ENCODE measurements around the gene POU3F4.

The POU3F4 gene

DNA sequence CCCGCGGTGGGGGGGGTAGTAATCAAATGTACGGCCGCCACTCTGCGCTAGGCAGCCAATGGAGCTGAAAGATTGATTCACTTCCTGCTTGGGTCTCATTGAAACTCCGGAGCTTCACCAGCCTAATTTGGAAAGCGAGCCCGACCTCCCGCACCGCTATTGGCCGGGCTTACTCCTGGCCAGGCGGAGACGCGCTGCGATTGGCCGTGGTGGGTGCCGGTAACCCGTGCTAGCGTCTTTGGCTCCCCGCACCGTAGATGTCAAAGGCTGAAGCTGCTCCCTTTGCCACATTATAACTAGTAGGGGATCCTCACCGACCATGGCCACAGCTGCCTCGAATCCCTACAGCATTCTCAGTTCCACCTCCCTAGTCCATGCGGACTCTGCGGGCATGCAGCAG, at the start of gene POU3F4:
Gene POU3F4, plus strand, starts transcription at position 285 of the 400 bp plus-strand sequence. Its CDS starts 35 bp downstream, at position 320.
- DNase-seq = peak in 54 of 58 donors; percentile 5 to 80 (median 46)

DNA sequence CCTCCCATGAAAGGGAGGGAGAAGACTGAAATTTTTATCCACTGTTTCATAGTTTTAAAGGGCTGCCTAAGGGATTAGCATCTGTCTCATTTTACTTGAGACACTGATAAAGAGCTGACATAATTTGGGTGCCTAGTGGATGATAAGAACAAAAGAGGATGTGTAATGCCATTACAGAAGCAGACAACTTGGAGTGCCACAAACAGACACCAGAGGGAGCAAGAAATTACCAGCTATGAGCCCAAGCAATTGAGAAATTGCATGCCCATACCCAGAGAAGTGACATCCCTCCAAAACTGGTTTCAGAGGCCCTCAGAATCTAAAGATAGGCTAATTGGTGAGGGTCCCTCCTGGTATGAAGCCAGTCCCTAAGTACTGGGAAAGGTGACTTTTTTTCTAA, 38.5 kb upstream of the POU3F4 start:
- peak in 13 of 58 donors; percentile 0 to 11 (median 0) for DNase-seq

DNA sequence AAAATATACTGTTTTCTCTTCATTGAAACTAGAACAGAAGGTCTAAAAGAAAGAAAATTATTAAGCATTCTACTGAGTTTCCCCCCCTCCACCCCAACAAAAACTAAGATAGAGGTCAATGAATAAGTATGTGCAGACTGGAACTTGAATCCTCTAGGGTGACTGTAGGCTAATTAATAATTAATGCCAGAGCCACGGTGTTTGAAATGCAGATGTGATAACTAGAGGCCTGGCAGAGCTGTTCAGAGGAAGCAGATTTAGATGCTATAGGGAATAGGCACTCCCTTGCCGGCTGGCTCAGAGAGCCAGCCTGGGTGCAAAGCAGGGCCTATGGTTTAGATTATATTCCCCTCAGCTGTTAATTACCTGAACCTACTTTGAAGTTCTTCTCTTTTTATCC, 12.2 kb upstream of the POU3F4 start:
- no peak for DNase-seq

DNA sequence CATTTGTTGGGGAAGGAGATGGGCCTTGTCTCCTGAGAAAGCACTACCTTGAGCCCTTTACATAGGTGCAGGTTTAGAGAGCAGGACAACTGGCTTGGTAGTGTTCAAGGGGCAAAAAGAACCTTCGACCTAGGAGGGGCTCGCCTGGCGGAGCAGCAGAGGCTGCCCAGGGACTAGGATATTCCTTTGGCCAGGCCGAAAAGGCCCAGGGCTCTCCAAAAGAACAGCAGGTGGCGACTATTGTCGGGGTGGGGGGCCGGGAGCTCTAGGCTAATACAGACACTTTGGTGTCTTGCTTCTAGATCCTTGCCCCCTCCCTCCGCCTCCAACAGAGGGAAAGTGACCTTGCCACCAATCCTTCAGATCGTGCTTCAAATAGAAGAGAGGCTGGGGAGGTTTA, 7.1 kb upstream of the POU3F4 start:
- no peak for DNase-seq

DNA sequence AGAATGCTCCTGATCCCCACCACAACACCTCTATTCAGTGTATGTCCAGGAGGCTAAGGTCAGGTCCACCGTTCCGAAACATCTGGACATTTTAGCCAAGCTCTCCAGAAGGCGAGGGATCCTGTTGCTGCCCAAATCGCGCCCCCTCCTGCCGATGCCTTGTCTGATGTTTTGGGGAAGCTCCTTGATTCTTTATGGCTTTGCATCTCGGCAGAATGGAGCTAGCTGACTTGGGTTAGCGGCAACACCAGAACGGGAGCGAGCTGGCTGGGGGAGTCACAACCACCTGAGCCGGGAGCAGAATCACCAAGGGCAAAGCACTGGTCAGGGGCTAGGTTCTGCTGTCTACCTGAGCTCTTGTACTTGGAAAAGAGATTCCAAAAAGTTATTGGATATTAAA, 6.6 kb upstream of the POU3F4 start:
- DNase-seq = peak in 2 of 58 donors; percentile 1 to 42

DNA sequence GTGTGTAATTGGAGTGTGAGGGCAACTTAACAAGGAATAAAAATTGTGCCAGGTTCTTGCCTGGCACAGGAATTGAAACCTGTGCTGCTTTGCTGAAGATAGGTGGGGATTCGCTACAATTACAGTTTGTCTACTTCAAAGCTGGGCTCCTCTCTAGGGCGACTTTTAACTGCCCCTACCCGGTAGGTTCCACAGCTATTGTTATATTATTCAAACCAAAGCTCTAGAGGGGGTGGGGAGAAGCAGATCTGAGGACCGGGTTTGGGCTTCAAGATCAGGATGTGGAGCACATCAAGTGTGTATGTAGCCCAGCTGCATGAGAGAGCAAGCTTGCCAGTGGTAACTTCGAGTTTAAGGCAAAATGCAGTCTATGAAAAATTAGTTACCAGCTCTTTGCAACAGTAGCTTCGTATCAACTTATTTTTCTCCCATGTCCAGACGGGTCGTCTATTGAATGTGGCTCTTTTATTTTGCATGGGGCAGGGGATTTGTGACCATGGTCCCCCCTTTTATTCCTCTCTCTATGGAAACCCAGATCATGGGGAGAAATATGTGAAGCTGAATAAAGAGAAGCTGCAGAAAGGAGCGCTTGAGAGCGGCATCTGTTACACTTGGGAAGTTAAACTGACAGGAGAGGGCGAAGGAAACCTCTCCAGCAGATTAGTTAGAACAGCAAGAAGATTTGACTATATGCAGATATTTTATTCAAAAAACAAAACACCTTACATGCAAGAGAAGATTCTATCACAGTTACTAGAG, 3.2 kb upstream of the POU3F4 start:
- no peak for DNase-seq

DNA sequence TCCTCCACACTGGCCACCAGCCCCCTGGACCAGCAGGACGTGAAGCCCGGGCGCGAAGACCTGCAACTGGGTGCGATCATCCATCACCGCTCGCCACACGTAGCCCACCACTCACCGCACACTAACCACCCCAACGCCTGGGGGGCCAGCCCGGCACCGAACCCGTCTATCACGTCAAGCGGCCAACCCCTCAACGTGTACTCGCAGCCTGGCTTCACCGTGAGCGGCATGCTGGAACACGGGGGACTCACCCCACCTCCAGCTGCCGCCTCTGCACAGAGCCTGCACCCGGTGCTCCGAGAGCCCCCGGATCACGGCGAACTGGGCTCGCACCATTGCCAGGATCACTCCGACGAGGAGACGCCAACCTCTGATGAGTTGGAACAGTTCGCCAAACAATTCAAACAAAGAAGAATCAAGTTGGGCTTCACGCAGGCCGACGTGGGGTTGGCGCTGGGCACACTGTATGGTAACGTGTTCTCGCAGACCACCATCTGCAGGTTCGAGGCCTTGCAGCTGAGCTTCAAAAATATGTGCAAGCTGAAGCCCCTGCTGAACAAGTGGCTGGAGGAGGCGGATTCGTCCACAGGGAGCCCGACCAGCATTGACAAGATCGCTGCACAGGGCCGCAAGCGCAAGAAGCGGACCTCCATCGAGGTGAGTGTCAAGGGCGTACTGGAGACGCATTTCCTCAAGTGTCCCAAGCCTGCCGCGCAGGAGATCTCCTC, 600 bp downstream of the POU3F4 start:
- DNase-seq = peak in 1 of 58 donors; percentile 32

DNA sequence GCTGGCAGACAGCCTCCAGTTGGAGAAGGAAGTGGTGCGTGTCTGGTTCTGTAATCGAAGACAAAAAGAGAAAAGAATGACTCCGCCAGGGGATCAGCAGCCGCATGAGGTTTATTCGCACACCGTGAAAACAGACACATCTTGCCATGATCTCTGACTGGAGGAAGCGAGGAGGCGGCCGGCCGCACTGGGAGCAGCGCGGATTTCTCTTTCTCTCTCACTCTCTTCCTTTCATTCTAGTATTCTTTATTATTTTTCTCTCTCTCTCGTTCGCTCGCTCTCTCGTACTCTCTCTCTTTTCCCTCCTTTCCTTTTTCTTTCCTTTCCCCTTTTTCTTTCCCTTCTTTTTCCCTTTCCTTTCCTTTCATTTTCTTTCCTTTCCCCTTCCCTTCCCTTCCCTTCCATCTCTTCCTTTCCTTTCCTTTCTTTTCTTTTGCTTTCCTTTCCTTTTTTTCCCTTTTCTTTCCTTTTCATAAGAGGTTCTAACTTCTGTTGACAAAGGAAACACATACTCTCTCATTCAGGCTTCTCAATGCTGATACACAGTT, 1.2 kb downstream of the POU3F4 start:
- no peak for DNase-seq

DNA sequence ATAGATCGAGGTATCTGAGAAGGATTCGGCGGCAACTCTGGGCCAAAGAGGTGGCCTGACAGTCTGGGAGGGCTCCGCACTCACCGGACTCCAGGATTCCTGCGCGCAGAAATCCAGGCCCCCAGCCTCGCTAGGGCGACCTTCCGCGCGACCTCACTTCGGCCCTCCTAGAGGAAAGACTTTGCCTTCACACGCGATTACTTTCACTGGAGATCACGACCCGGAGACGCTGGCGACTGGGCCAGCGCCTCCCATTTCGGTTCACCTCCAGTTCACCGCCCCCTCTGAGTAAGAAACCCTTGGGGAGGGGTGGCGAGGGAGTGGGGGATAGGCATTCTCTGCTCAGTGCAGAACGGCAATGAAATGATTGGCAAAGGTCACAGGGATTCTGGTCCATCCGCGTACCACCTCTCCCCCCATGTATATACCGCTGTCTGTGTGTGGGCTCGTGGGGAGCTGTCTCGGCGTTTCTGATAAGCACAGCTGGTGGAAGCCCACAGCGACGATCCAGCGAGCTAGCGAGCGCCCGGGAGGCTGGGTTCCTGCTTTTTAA, 2.5 kb downstream of the POU3F4 start:
- DNase-seq = no peak

DNA sequence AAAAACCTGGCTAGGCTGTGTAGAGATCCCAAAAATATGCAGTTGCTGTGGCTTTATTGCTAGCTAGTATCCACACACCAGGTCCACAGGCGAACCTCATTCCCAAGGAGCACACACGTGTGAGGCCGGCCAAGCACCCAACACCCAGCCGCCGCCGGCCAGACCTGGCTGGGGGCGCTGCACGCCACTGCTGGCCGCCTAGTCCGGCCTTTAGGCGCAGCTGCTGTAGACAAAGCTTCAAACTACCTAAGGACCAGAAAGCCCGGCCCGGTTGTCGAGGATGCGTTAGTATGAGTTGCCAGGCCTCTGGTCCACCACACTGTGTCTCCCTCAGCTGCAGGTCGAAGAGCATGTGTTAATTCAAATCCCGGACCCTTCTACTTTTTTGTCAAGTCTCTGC, 3.1 kb downstream of the POU3F4 start:
- peak in 3 of 58 donors; percentile 3 to 7 (median 5) for DNase-seq

DNA sequence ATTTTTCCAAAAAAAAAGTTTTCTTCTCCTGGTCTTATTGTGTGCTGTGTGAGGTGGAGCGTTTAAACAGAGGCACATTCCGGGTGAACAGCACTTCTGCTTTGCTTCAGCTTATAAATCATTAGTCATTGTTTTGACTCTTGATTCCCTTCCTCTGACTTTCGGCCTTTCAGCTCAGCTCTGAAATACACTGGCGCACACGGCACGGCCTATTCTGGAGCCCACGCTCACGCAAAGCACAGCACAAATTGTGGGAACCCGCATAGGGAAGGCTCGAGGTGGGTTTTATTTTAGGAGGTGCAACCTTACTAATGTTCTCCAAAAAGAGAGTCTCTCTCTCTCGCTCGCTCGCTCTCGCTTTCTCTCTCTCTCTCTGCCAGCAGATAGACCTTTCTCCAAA, 4.0 kb downstream of the POU3F4 start:
- no peak for DNase-seq

DNA sequence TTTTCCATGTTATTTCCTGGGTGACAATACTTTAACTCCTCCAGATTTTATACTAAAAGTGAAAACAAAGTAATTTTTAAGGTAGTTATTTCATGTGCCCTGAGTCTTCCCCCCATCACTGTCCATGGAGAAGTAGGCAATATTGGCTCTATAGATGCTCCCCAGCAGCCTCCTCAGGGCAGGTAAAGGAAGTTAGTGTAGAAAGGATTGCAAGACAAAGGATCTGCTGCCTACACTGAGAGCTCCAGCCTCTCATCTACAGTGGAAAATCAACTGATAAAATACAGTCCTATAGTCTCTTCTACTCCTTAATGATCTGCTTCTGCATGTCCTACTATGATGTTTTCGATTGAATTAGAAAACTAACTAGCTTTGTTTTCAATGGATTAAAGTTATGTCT, 8.5 kb downstream of the POU3F4 start:
- no peak for DNase-seq

DNA sequence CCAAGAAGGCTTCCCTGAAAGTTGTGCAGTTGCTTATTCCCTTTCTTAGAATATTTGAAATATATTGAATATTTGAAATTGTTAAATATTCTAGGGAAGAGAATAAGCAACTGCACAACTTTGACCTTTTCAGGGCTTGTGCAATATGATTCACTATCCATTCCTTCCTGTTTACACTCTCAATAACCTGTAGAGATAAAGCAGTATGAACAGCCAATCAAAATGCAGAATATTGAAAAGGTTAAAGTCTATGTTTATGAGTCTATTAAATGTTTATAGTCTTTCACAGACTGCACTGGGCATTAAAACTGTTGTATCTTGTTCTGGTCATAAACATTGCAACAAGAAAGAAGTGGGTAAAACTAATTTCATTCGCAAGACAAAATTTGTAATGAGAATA, 13.8 kb downstream of the POU3F4 start:
- no peak for DNase-seq

DNA sequence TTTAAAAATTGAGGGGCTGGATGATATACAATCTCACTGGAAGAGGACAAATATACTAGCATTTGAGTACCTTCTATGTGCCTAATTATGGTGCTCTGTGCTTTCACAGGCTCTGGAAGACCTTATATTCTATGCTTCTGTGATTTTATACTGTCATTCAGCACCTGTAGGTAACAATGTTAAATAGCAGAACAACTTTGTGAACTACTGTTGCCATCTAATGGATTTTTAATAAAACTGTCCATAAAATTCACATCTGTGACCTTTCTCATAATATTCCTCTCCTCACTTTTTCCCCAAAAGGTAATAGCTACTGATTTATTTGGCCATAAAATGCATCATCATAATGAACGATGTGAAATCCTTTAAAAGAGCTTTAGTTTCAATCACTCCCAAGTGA, 21.9 kb downstream of the POU3F4 start:
- no peak for DNase-seq

DNA sequence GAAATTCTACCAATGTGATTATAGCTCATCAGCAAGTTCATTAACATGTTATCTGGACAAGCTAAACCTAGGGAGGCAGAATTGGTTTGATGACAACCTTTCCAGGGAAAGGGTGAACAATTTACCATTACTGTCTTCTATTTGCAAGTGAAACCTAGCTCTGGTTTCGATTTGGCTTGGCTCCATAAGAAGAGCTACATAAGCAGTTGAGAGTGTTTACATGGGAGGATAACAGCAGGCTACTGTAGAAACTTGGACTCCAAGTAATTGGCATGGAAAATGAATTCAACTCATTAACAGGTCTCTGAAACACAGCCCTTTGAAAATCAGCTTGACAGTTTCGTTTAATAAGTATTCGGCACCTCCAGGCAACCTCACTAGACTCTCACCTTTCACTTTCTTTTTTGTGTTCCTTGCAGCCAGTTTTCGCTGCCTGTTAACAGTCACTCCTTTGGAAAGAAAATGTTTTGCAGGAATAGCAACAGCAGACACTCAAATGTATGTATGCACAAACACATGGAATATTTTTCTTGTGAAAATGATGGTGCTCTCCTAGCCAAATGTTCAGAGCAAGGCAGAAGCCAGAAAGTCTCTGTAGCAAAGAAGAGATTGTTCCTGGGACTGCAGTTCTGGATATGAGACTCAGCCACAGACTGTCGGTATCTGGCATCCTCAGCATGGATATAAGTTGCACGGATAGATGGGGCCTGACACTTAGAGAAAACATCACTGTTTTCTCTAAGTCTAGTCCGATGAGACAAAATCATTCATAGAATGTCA, 27.5 kb downstream of the POU3F4 start:
- no peak for DNase-seq
